GM12878 (cell line): ENCODE measurements around the gene UBLCP1. TPM values are rescaled to one million over a fixed set of nuclear protein-coding genes. Genes with fewer than 3 reads are reported as not detected.

Source experiments
- ATAC-seq: fragments of 200-7000 bp; cut with Tn5 transposase; 3 replicates; pipeline ENCODE4 v1.9.1; 2020; ENCODE audit warnings: mild to moderate bottlenecking, moderate library complexity
- BruUV-seq: library from RNA; stranded (reverse); fragments of 400-500 nt; replicated peaks from 2 replicates; lab custom pipeline; 2021; lab: Mats Ljungman, UMichigan
- CTCF ChIA-PET: fragments of 300-600 bp; sonication (Branson Sonifier 250); formaldehyde crosslinking; extraction: SDS; loops from one replicate; lab custom pipeline; 2021; ENCODE audit warnings: inconsistent platforms; lab: Yijun Ruan, JAX
- POLR2A ChIA-PET: fragments of 350-600 bp; formaldehyde crosslinking; extraction: SDS; loops from one replicate; lab custom pipeline; 2021; ENCODE audit warnings: inconsistent platforms; lab: Charles Lee
- RAD21 ChIA-PET: fragments of 300-600 bp; sonication (Branson Sonifier 250); formaldehyde crosslinking; loops from one replicate; lab custom pipeline; 2023; ENCODE audit warnings: antibody characterized with exemption; ENCODE audit not compliant: unreplicated experiment; lab: Charles Lee
- SMC1A ChIA-PET: fragments of 300-600 bp; sonication (Branson Sonifier 250); formaldehyde crosslinking; loops from one replicate; lab custom pipeline; 2023; ENCODE audit not compliant: unreplicated experiment, uncharacterized antibody; lab: Charles Lee
- DNase-seq: peaks from one replicate; pipeline ENCODE4 v3.0.0-alpha.2; 2011; ENCODE audit warnings: low read depth, low spot score
- FAIRE-seq: peaks from 3 replicates; lab custom pipeline; 2011; peaks lifted over from hg19 to GRCh38; lab: Jason Lieb, UNC
- H2AFZ ChIP-seq: 2 replicates; pipeline ENCODE4 v1.6.0; 2011; ENCODE audit warnings: low read depth, low read length, control low read depth; ENCODE audit not compliant: control insufficient read depth
- H3K27ac ChIP-seq: 2 replicates; pipeline ENCODE4 v1.5.1; 2011; ENCODE audit warnings: control low read depth; ENCODE audit not compliant: control insufficient read depth, insufficient read depth
- H3K27me3 ChIP-seq, 2 experiments: replicated peaks in 1 of 2; 2 replicates each; pipeline versions ENCODE4 v1.6.0 to v1.6.1; 2011; ENCODE audit warnings: low read length in 1 of 2; ENCODE audit not compliant: control insufficient read depth in 2 of 2, insufficient read depth in 2 of 2
- H3K36me3 ChIP-seq, 2 experiments: 2 replicates each; pipeline ENCODE4 v1.5.1; 2011; ENCODE audit warnings: low read length in 1 of 2; ENCODE audit not compliant: control insufficient read depth in 2 of 2, insufficient read depth in 2 of 2
- H3K4me1 ChIP-seq: 2 replicates; pipeline ENCODE4 v1.6.1; 2011; ENCODE audit warnings: mild to moderate bottlenecking, low read length, moderate library complexity, mixed read lengths; ENCODE audit not compliant: control insufficient read depth, insufficient read depth
- H3K4me2 ChIP-seq: 2 replicates; pipeline ENCODE4 v1.6.0; 2011; ENCODE audit warnings: control low read depth; ENCODE audit not compliant: control insufficient read depth, insufficient read depth
- H3K4me3 ChIP-seq: fragments of 200-600 bp; sonication (generic); 2 replicates; pipeline ENCODE4 v1.5.1; 2016
- H3K79me2 ChIP-seq: 2 replicates; pipeline ENCODE4 v1.6.0; 2011; ENCODE audit warnings: low read length; ENCODE audit not compliant: control insufficient read depth, insufficient read depth
- H3K9ac ChIP-seq: 2 replicates; pipeline ENCODE4 v1.8.0; 2011; ENCODE audit warnings: low read length, control low read depth, mixed read lengths; ENCODE audit not compliant: control insufficient read depth, insufficient read depth
- H3K9me3 ChIP-seq: replicated peaks from 3 replicates; pipeline ENCODE4 v1.5.1; 2011; ENCODE audit warnings: mild to moderate bottlenecking, low read length; ENCODE audit not compliant: control insufficient read depth, insufficient read depth
- H4K20me1 ChIP-seq: 2 replicates; pipeline ENCODE4 v1.6.0; 2011; ENCODE audit not compliant: control insufficient read depth, insufficient read depth
- ATF7 ChIP-seq: fragments of 450-650 bp; IDR thresholded peaks from 2 replicates; pipeline ENCODE4 v1.6.1; 2016; ENCODE audit warnings: low read depth, mild to moderate bottlenecking
- BMI1 ChIP-seq: fragments of 450-650 bp; IDR thresholded peaks from 2 replicates; pipeline ENCODE4 v1.6.1; 2016; ENCODE audit warnings: mild to moderate bottlenecking, moderate library complexity, borderline replicate concordance
- CUX1 ChIP-seq: IDR thresholded peaks from 2 replicates; pipeline ENCODE4 v1.6.1; 2012; ENCODE audit warnings: improper control_type of control experiment, low read depth, low read length; ENCODE audit not compliant: insufficient replicate concordance
- EP300 ChIP-seq, 2 experiments: fragments of 150-350 bp in 1 of 2; IDR thresholded peaks; 2 replicates each; pipeline ENCODE4 v1.6.1; 2011 to 2012; ENCODE audit warnings: low read depth in 2 of 2, low read length in 2 of 2, borderline replicate concordance in 1 of 2, improper control_type of control experiment in 1 of 2, inconsistent platforms in 1 of 2; ENCODE audit not compliant: control insufficient read depth in 1 of 2
- ESRRA ChIP-seq: IDR thresholded peaks from 2 replicates; pipeline ENCODE4 v1.6.1; 2012; ENCODE audit warnings: mild to moderate bottlenecking, low read length, improper control_type of control experiment
- HCFC1 ChIP-seq: fragments of 150-350 bp; IDR thresholded peaks from 2 replicates; pipeline ENCODE4 v1.6.1; 2014; ENCODE audit warnings: low read length
- HDAC6 ChIP-seq: fragments of 200-600 bp; sonication (generic); IDR thresholded peaks from one replicate; pipeline ENCODE4 v1.8.0; 2017; ENCODE audit warnings: antibody characterized with exemption; ENCODE audit not compliant: unreplicated experiment
- JUNB ChIP-seq: IDR thresholded peaks from 2 replicates; pipeline ENCODE4 v1.6.1; 2016; ENCODE audit warnings: antibody characterized with exemption, mild to moderate bottlenecking
- MTA3 ChIP-seq: IDR thresholded peaks from 2 replicates; pipeline ENCODE4 v1.6.1; 2012; ENCODE audit warnings: low read length, inconsistent platforms, borderline replicate concordance
- NFYA ChIP-seq: IDR thresholded peaks from 2 replicates; pipeline ENCODE4 v1.6.1; 2011; ENCODE audit warnings: low read depth, mild to moderate bottlenecking, low read length, improper control_type of control experiment, borderline replicate concordance
- NKRF ChIP-seq: fragments of 450-650 bp; conservative IDR thresholded peaks from 2 replicates; pipeline ENCODE4 v1.6.1; 2017; ENCODE audit warnings: mild to moderate bottlenecking, moderate library complexity
- PAX5 ChIP-seq: IDR thresholded peaks from 2 replicates; pipeline ENCODE4 v1.6.1; 2011; ENCODE audit warnings: low read depth, low read length, borderline replicate concordance
- RELA ChIP-seq: fragments of 450-650 bp; IDR thresholded peaks from 2 replicates; pipeline ENCODE4 v1.8.0; 2014; ENCODE audit warnings: borderline replicate concordance; ENCODE audit not compliant: partially characterized antibody
- TCF12 ChIP-seq: IDR thresholded peaks from 2 replicates; pipeline ENCODE4 v1.6.1; 2011; ENCODE audit warnings: low read depth, mild to moderate bottlenecking, low read length
- WGBS: methylation state at CpG from one replicate; pipeline ENCODE4 v1.1.6; 2016; ENCODE audit warnings: low lambda C conversion rate; ENCODE audit not compliant: insufficient replicate concordance, insufficient coverage; ENCODE audit errors: missing lambda C conversion rate; 5-methylcytosine and 5-hydroxymethylcytosine counted together
- in situ Hi-C: fragments of 300-500 bp; cut with MboI; formaldehyde crosslinking; loops from 9 replicates; pipeline ENCODE4 v1.14.3; 2018; ENCODE audit warnings: mixed read lengths
- intact Hi-C: fragments of 100-400 bp; cut with micrococcal nuclease; formaldehyde crosslinking; loops from one replicate; pipeline ENCODE4 v1.14.2; 2022; ENCODE audit not compliant: unreplicated experiment
- polyA plus RNA-seq, 11 experiments: library from polyadenylated mRNA; depleted of rRNA in 4 of 11; unstranded in 6 of 11; stranded (reverse) in 5 of 11; fragments of >200 nt; fragmentation: Nextera tagmentation in 4 of 11; fragmentation: Illumina TruSeq in 1 of 11; extraction: Ambion mirVana in 4 of 11; extraction: Trizol in 1 of 11; gene quantifications; 1 replicate in 1 of 11; 2 replicates in 10 of 11; pipeline versions ENCODE4 v1.2.1 to v1.2.3, GENCODE V29; 2011 to 2016; ENCODE audit warnings: inconsistent platforms in 2 of 11, missing spikeins in 2 of 11, low read depth in 1 of 11
- total RNA-seq, 4 experiments: library from RNA; depleted of rRNA in 3 of 4; stranded (reverse); fragments of >200 nt in 3 of 4; fragmentation: Illumina TruSeq in 1 of 4; extraction: Trizol in 1 of 4; gene quantifications; 2 replicates each; pipeline versions ENCODE4 v1.2.1 to v1.2.3, GENCODE V29; 2013 to 2021
- TF ChIP-seq, protein P1 (sequence below): IDR thresholded peaks from 2 replicates; pipeline ENCODE4 v1.6.1; 2012; ENCODE audit warnings: low read depth, low read length, improper control_type of control experiment

The UBLCP1 gene
- total and polyA plus RNA-seq, 10 of the 15 experiments (the other 5 are each of a cell fraction or from before 2014, with no cell fraction given): 18.8 to 44.2 (median 32.1) TPM

DNA sequence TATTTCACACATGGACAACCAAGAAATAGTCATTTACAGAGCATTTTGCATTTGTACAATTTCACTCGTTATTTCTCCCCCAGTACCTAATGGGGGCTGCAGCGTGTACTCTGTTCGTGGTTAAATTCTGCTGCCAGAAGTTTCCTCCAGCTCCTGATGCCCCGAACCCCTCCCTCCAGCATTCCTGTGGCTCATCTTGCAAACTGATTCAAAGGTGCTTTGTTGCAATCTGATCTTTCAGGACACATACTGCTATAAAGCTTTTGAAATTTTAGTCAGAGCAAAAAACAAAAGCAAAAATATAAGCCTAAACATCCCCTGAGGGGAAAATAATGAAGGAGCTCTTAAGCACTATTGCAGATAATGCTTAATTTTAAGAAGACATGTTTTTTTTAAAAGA is 27.7 kb downstream of the UBLCP1 start:
- RAD21 ChIA-PET: interaction anchor here (1.4 kb wide), 1 partner anchor 41 kb away, joined by 3 read pairs; no protein-coding TSS in a partner anchor
- TF ChIP-seq NFYA (no peak), TCF12 (no peak), NKRF (no peak), CUX1 (no peak), MTA3 (no peak), PAX5 (no peak), BMI1 (no peak), HDAC6 (no peak), JUNB (no peak), ESRRA (no peak), RELA (no peak), HCFC1 (no peak), ATF7 (no peak), EP300 (IDR thresholded peaks at IDR 0.05; ENCODE audit: borderline replicate concordance in 1 of 2, control insufficient read depth in 1 of 2, low read depth in 2 of 2, low read length in 2 of 2) (no peak)
- TF ChIP-seq, protein P1, sequence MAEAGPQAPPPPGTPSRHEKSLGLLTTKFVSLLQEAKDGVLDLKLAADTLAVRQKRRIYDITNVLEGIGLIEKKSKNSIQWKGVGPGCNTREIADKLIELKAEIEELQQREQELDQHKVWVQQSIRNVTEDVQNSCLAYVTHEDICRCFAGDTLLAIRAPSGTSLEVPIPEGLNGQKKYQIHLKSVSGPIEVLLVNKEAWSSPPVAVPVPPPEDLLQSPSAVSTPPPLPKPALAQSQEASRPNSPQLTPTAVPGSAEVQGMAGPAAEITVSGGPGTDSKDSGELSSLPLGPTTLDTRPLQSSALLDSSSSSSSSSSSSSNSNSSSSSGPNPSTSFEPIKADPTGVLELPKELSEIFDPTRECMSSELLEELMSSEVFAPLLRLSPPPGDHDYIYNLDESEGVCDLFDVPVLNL: no peak

More for the DNA sequence above, 27.7 kb downstream of the UBLCP1 start:
- no peaks in the 10 kb centered on the region for H3K4me1 ChIP-seq
- no peak overlapping the region for H3K27ac ChIP-seq
- no peak for FAIRE-seq
- intact Hi-C loops: no loop called here
- H3K9me3 ChIP-seq: no peaks in the 10 kb centered on the region
- no peaks in the 10 kb centered on the region for H3K36me3 ChIP-seq
- in situ Hi-C loops: no loop called here
- no peaks in the 10 kb centered on the region for H4K20me1 ChIP-seq
- no peaks in the 10 kb centered on the region for H3K79me2 ChIP-seq
- BruUV-seq: no TSS peak
- CTCF ChIA-PET: interaction anchor here (0.7 to 8.3 kb wide), 5 partner anchors 13 to 695 kb away, joined by 3 to 70 read pairs (median 3); no protein-coding TSS in a partner anchor
- no peak overlapping the region for H3K4me3 ChIP-seq
- no peak overlapping the region for H3K9ac ChIP-seq
- SMC1A ChIA-PET: interaction anchor here (1.1 to 2.1 kb wide), 3 partner anchors 20 to 26 kb away, joined by 3 to 6 read pairs (median 5); no protein-coding TSS in a partner anchor
- 29% methylated on average over 4 of the region's 4 CpGs for WGBS
- H3K4me2 ChIP-seq: no peak overlapping the region
- POLR2A ChIA-PET: interaction anchor here (0.5 kb wide), 1 partner anchor 39 kb away, joined by 3 read pairs; no protein-coding TSS in a partner anchor
- ATAC-seq: no peak
- no peaks in the 10 kb centered on the region for H3K27me3 ChIP-seq
- no peak overlapping the region for H2AFZ ChIP-seq
- DNase-seq: no peak
